B cell (primary cell): Measurements from ENCODE around the gene ZSWIM4. TPM values are rescaled to one million over a fixed set of nuclear protein-coding genes. Genes with fewer than 3 reads are reported as not detected.

Experiments
- ATAC-seq: fragments of 200-7000 bp; cut with Tn5 transposase; one replicate; pipeline ENCODE4 v1.10.0; 2021; ENCODE audit warnings: low read depth, mild to moderate bottlenecking, moderate number of reproducible peaks, moderate library complexity
- CTCF ChIA-PET: fragments of 350-600 bp; sonication (Branson Sonifier 250); formaldehyde crosslinking; loops from one replicate; lab custom pipeline; 2021; ENCODE audit warnings: antibody characterized with exemption, inconsistent platforms; lab: Charles Lee
- POLR2A ChIA-PET: fragments of 350-600 bp; sonication (Branson Sonifier 250); formaldehyde crosslinking; loops from one replicate; lab custom pipeline; 2021; ENCODE audit warnings: antibody characterized with exemption; lab: Charles Lee
- DNase-seq: peaks from one replicate; pipeline ENCODE4 v3.0.0; 2013
- H2AFZ ChIP-seq: 2 replicates; pipeline ENCODE4 v1.6.1; 2012; ENCODE audit warnings: mild to moderate bottlenecking, low read depth, low read length; ENCODE audit not compliant: insufficient read depth, poor library complexity, severe bottlenecking
- H3K27ac ChIP-seq, 2 donors: 1 replicate in 1 of 2; 2 replicates in 1 of 2; pipeline ENCODE4 v1.5.1; 2012 to 2013; ENCODE audit warnings: low read length in 2 of 2, mild to moderate bottlenecking in 2 of 2, moderate library complexity in 1 of 2
- H3K27me3 ChIP-seq, 4 experiments: fragments of 200-600 bp in 1 of 4; sonication (generic) in 1 of 4; replicated peaks in 1 of 4; 1 replicate in 2 of 4; 2 replicates in 2 of 4; pipeline versions ENCODE4 v1.6.1 to v1.7.0; 2013 to 2016; ENCODE audit warnings: low read length in 3 of 4, mild to moderate bottlenecking in 2 of 4, mixed read lengths in 1 of 4, moderate library complexity in 1 of 4; ENCODE audit not compliant: insufficient read depth in 4 of 4, control insufficient read depth in 3 of 4; ENCODE audit errors: control extremely low read depth in 1 of 4
- H3K36me3 ChIP-seq, 2 experiments: replicated peaks in 1 of 2; 1 replicate in 1 of 2; 2 replicates in 1 of 2; pipeline versions ENCODE4 v1.6.1 to v1.7.1; 2013; ENCODE audit warnings: low read length in 1 of 2; ENCODE audit not compliant: insufficient read depth in 2 of 2, control insufficient read depth in 1 of 2; ENCODE audit errors: control extremely low read depth in 1 of 2, extremely low read depth in 1 of 2
- H3K4me1 ChIP-seq, 2 donors: fragments of 200-600 bp in 1 of 2; sonication (generic) in 1 of 2; 1 replicate in 1 of 2; 2 replicates in 1 of 2; pipeline versions ENCODE4 v1.5.1 to v1.6.1; 2013 to 2017; ENCODE audit warnings: low read length in 2 of 2; ENCODE audit not compliant: control insufficient read depth in 2 of 2, insufficient read depth in 2 of 2
- H3K4me2 ChIP-seq: replicated peaks from 2 replicates; pipeline ENCODE3; 2012; ENCODE audit warnings: mild to moderate bottlenecking, low read depth, low read length; ENCODE audit not compliant: poor library complexity, severe bottlenecking
- H3K4me3 ChIP-seq, 5 experiments: fragments of 200-600 bp in 1 of 5; sonication (generic) in 1 of 5; 1 replicate in 3 of 5; 2 replicates in 2 of 5; pipeline versions ENCODE4 v1.5.1 to v1.7.0; 2011 to 2016; ENCODE audit warnings: low read length in 4 of 5, mild to moderate bottlenecking in 4 of 5, low read depth in 2 of 5, control low read depth in 1 of 5, moderate library complexity in 1 of 5; ENCODE audit not compliant: insufficient read depth in 1 of 5; ENCODE audit errors: control extremely low read depth in 1 of 5, extremely low read depth in 1 of 5
- H3K79me2 ChIP-seq: fragments of 200-600 bp; sonication (generic); one replicate; pipeline ENCODE4 v1.6.0; 2016; ENCODE audit warnings: low read length; ENCODE audit not compliant: control insufficient read depth, insufficient read depth
- H3K9ac ChIP-seq: fragments of 200-600 bp; sonication (generic); 2 replicates; pipeline ENCODE4 v1.6.1; 2017; ENCODE audit warnings: mild to moderate bottlenecking, low read length, moderate library complexity
- H3K9me3 ChIP-seq, 3 donors: one replicate each; pipeline versions ENCODE4 v1.6.1 to v1.7.1; 2013; ENCODE audit warnings: low read length in 2 of 3; ENCODE audit not compliant: control insufficient read depth in 2 of 3, insufficient read depth in 1 of 3; ENCODE audit errors: control extremely low read depth in 1 of 3
- H4K20me1 ChIP-seq: 2 replicates; pipeline ENCODE4 v1.6.0; 2012; ENCODE audit warnings: mild to moderate bottlenecking, low read length; ENCODE audit not compliant: insufficient read depth, control insufficient read depth, poor library complexity, severe bottlenecking
- H3K27ac Mint-ChIP-seq: one replicate; pipeline ENCODE4 v1.8.0; 2021; ENCODE audit warnings: mixed read lengths
- H3K27me3 Mint-ChIP-seq: one replicate; pipeline ENCODE4 v1.8.0; 2021; ENCODE audit warnings: mixed read lengths
- H3K4me1 Mint-ChIP-seq: one replicate; pipeline ENCODE4 v1.8.0; 2021; ENCODE audit warnings: mixed read lengths
- H3K4me3 Mint-ChIP-seq: one replicate; pipeline ENCODE4 v1.8.0; 2021; ENCODE audit warnings: mixed read lengths
- H3K9me3 Mint-ChIP-seq: one replicate; pipeline ENCODE4 v1.8.0; 2022; ENCODE audit warnings: mixed read lengths; ENCODE audit not compliant: insufficient read depth
- EZH2 ChIP-seq: IDR thresholded peaks from 2 replicates; pipeline ENCODE4 v1.6.1; 2012; ENCODE audit warnings: borderline replicate concordance, low read depth, mild to moderate bottlenecking, moderate library complexity, low read length; ENCODE audit not compliant: insufficient read depth, poor library complexity, severe bottlenecking
- WGBS: methylation state at CpG from one replicate; pipeline ENCODE4 v1.1.5; 2013; ENCODE audit warnings: missing lambda C conversion rate; ENCODE audit not compliant: insufficient coverage; 5-methylcytosine and 5-hydroxymethylcytosine counted together
- intact Hi-C: fragments of 100-400 bp; cut with micrococcal nuclease; formaldehyde crosslinking; loops from one replicate; pipeline ENCODE4 v1.10.0; 2022
- polyA plus RNA-seq: library from polyadenylated mRNA; depleted of rRNA; stranded (reverse); fragments of >200 nt; gene quantifications from 2 replicates; pipeline ENCODE4 v1.2.3, GENCODE V29; 2012
- total RNA-seq, 2 donors: library from RNA; stranded (reverse); fragments of 120-200 nt in 1 of 2; gene quantifications; 1 replicate in 1 of 2; 2 replicates in 1 of 2; pipeline versions ENCODE4 v1.2.3 to v1.2.4, GENCODE V29; 2013 to 2022
- TF ChIP-seq, protein P1 (sequence below): fragments of 200-600 bp; IDR thresholded peaks from one replicate; pipeline ENCODE4 v1.8.0; 2022; ENCODE audit warnings: antibody characterized with exemption, mild to moderate bottlenecking

The ZSWIM4 gene
- total and polyA plus RNA-seq, 2 donors (not counting 1 experiment from before 2014, with no cell fraction given) = 2.6 to 10.6 TPM

DNA sequence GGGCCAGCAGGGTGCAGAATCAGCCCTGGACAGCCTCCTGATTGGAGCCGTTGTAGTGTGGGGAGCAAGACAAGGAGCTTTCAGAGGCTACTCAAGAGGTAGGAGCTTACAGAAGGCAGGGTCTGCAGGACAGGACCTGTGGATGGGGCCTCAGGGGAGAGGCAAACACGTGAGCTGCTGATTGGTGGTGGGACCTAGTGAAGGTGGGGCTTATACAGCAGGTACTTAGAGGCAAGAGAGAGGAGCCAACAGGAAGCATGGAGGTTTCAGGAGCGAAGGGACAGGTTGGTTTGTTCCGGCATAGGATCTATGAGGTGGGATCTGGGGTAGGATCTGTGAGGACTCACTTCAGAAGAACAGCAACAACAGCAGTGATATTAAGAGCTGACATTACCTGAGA lies 32.4 kb downstream of the ZSWIM4 start:
- no peak overlapping the region for H2AFZ ChIP-seq
- no peak overlapping the region for H3K27ac Mint-ChIP-seq

DNA sequence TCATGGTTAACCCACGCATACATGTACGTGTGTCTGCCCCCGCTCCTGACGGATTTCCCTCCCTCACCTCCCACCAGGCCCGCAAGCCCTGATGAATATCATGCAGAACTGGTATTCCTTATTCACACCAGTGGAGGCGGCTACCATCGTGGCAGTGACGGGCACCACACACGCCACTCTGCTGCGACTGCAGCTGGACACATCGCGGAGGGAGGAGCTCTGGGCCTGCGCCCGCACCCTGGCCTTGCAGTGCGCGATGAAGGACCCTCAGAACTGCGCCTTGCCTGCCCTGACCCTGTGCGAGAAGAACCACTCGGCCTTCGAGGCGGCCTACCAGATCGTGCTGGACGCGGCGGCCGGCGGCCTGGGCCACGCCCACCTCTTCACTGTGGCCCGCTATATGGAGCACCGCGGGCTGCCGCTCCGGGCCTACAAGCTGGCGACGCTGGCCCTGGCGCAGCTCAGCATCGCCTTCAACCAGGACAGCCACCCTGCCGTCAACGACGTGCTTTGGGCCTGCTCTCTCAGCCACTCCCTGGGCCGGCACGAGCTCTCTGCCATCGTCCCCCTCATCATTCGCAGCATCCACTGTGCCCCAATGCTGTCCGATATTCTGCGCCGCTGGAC lies 35.0 kb downstream of the ZSWIM4 start:
- no peaks in the 10 kb centered on the region for H3K9me3 Mint-ChIP-seq
- H3K4me2 ChIP-seq = no peak overlapping the region
- H4K20me1 ChIP-seq = no peaks in the 10 kb centered on the region
- DNase-seq = peak; percentile 68
- 98% methylated on average over 44 of the region's 47 CpGs for WGBS
- POLR2A ChIA-PET = no interaction called here
- no peak overlapping the region for H3K27ac Mint-ChIP-seq
- peaks cover 12 to 13% of the 10 kb centered on the region in 2 donors for H3K4me1 ChIP-seq
- no peak overlapping the region for H3K9ac ChIP-seq
- CTCF ChIA-PET = interaction anchor here (0.7 to 1.6 kb wide), 2 partner anchors 46 to 300 kb away, joined by 3 to 5 read pairs; no protein-coding TSS in a partner anchor
- intact Hi-C loops = no loop called here
- no peaks in the 10 kb centered on the region for H3K9me3 ChIP-seq
- H3K27me3 Mint-ChIP-seq = no peaks in the 10 kb centered on the region
- TF ChIP-seq, protein P1, sequence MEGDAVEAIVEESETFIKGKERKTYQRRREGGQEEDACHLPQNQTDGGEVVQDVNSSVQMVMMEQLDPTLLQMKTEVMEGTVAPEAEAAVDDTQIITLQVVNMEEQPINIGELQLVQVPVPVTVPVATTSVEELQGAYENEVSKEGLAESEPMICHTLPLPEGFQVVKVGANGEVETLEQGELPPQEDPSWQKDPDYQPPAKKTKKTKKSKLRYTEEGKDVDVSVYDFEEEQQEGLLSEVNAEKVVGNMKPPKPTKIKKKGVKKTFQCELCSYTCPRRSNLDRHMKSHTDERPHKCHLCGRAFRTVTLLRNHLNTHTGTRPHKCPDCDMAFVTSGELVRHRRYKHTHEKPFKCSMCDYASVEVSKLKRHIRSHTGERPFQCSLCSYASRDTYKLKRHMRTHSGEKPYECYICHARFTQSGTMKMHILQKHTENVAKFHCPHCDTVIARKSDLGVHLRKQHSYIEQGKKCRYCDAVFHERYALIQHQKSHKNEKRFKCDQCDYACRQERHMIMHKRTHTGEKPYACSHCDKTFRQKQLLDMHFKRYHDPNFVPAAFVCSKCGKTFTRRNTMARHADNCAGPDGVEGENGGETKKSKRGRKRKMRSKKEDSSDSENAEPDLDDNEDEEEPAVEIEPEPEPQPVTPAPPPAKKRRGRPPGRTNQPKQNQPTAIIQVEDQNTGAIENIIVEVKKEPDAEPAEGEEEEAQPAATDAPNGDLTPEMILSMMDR = no peak
- no peak for TF ChIP-seq EZH2
- no peaks in the 10 kb centered on the region for H3K27me3 ChIP-seq
- no peak overlapping the region for H3K27ac ChIP-seq
- ATAC-seq = no peak
- peaks cover 0 to 6% of the 10 kb centered on the region in 2 experiments for H3K36me3 ChIP-seq
- H3K79me2 ChIP-seq = peaks cover 5% of the 10 kb centered on the region
- no peak overlapping the region for H3K4me3 Mint-ChIP-seq
- H2AFZ ChIP-seq = no peak overlapping the region
- H3K4me3 ChIP-seq = no peak overlapping the region
- H3K4me1 Mint-ChIP-seq = peaks cover 15% of the 10 kb centered on the region

More for the DNA sequence above, 32.4 kb downstream of the ZSWIM4 start:
- Histone ChIP-seq H3K36me3 (peaks cover 0 to 6% of the 10 kb centered on the region in 2 experiments), H3K79me2 (no peaks in the 10 kb centered on the region), H3K4me2 (no peak overlapping the region), H3K27me3 (no peaks in the 10 kb centered on the region), H3K4me1 (no peaks in the 10 kb centered on the region), H3K4me3 (no peak overlapping the region), H3K9me3 (no peaks in the 10 kb centered on the region), H3K27ac (no peak overlapping the region), H4K20me1 (no peaks in the 10 kb centered on the region), H3K9ac (no peak overlapping the region)
- no peak overlapping the region for H3K4me3 Mint-ChIP-seq
- no peak for TF ChIP-seq EZH2
- TF ChIP-seq, protein P1 = no peak
- H3K27me3 Mint-ChIP-seq = no peaks in the 10 kb centered on the region
- no peaks in the 10 kb centered on the region for H3K9me3 Mint-ChIP-seq
- ChIA-PET CTCF (interaction anchor here (1.2 to 1.3 kb wide), 2 partner anchors 35 to 43 kb away, joined by 4 to 6 read pairs; no protein-coding TSS in a partner anchor), POLR2A (interaction anchor here (0.6 to 1.1 kb wide), 3 partner anchors 12 to 171 kb away, joined by 3 to 7 read pairs (median 5); no protein-coding TSS in a partner anchor)
- 91% methylated on average over 4 of the region's 4 CpGs for WGBS
- DNase-seq = peak; percentile 55
- no peak for ATAC-seq
- intact Hi-C loops = no loop called here
- H3K4me1 Mint-ChIP-seq = no peaks in the 10 kb centered on the region
